HepG2 (cell line): Measurements from ENCODE around the gene SORL1-AS1.

Experiments
- ATAC-seq: fragments of 200-7000 bp; cut with Tn5 transposase; 3 replicates; pipeline ENCODE4 v1.9.1; 2020; ENCODE audit warnings: mild to moderate bottlenecking, moderate library complexity
- BruUV-seq: library from RNA; stranded (reverse); fragments of 400-500 nt; replicated peaks from 2 replicates; lab custom pipeline; 2021; lab: Mats Ljungman, UMichigan
- CTCF ChIA-PET: fragments of 300-600 bp; formaldehyde crosslinking; extraction: SDS; loops from one replicate; lab custom pipeline; 2021; ENCODE audit warnings: low total read pairs, inconsistent platforms, low intra/inter-chr PET ratio; lab: Yijun Ruan, JAX
- POLR2A ChIA-PET: fragments of 350-600 bp; sonication (Branson Sonifier 250); formaldehyde crosslinking; loops from one replicate; lab custom pipeline; 2020; ENCODE audit warnings: antibody characterized with exemption, inconsistent platforms; lab: Yijun Ruan, JAX
- DNase-seq: peaks from one replicate; pipeline ENCODE4 v3.0.0-alpha.2; 2015; ENCODE audit warnings: low spot score
- FAIRE-seq: peaks from 3 replicates; lab custom pipeline; 2011; peaks lifted over from hg19 to GRCh38; lab: Jason Lieb, UNC
- H2AFZ ChIP-seq: one replicate; pipeline ENCODE4 v1.6.1; 2011; ENCODE audit warnings: low read length, inconsistent platforms
- H3K27ac ChIP-seq: fragments of 300-600 bp; 3 replicates; pipeline ENCODE4 v1.8.0; 2011; ENCODE audit warnings: mixed run types, mild to moderate bottlenecking, mixed read lengths, low read length, inconsistent platforms; ENCODE audit not compliant: insufficient read depth; ENCODE audit errors: extremely low read length
- H3K27me3 ChIP-seq, 2 experiments: fragments of 200-600 bp in 1 of 2; 2 replicates in 1 of 2; 3 replicates in 1 of 2; pipeline versions ENCODE4 v1.6.0 to v1.8.0; 2011; ENCODE audit warnings: low read length in 2 of 2, mild to moderate bottlenecking in 2 of 2, moderate library complexity in 2 of 2, inconsistent platforms in 1 of 2; ENCODE audit not compliant: insufficient read depth in 2 of 2, control insufficient read depth in 1 of 2
- H3K36me3 ChIP-seq, 2 experiments: fragments of 200-600 bp in 1 of 2; replicated peaks in 1 of 2; 2 replicates in 1 of 2; 3 replicates in 1 of 2; pipeline versions ENCODE4 v1.5.1 to v1.8.0; 2011; ENCODE audit warnings: low read length in 2 of 2, inconsistent platforms in 1 of 2; ENCODE audit not compliant: insufficient read depth in 2 of 2, control insufficient read depth in 1 of 2
- H3K4me1 ChIP-seq: 2 replicates; pipeline ENCODE4 v1.5.1; 2012; ENCODE audit warnings: low read length, inconsistent platforms; ENCODE audit not compliant: insufficient read depth
- H3K4me2 ChIP-seq: 2 replicates; pipeline ENCODE4 v1.6.0; 2011; ENCODE audit warnings: low read depth, low read length, inconsistent platforms
- H3K4me3 ChIP-seq, 3 experiments: fragments of 200-600 bp in 1 of 3; sonication (generic), shearing (Covaris generic) in 1 of 3; replicated peaks in 1 of 3; 2 replicates each; pipeline ENCODE4 v1.5.1; 2011 to 2016; ENCODE audit warnings: low read length in 3 of 3, inconsistent platforms in 2 of 3, low read depth in 2 of 3, mild to moderate bottlenecking in 2 of 3, control low read depth in 1 of 3, mixed read lengths in 1 of 3; ENCODE audit not compliant: insufficient read depth in 1 of 3
- H3K79me2 ChIP-seq: one replicate; pipeline ENCODE4 v1.6.1; 2011; ENCODE audit warnings: low read length, inconsistent platforms; ENCODE audit not compliant: insufficient read depth
- H3K9ac ChIP-seq: 2 replicates; pipeline ENCODE4 v1.6.0; 2011; ENCODE audit warnings: mild to moderate bottlenecking, low read depth, low read length, inconsistent platforms; ENCODE audit not compliant: insufficient read depth
- H3K9me3 ChIP-seq: 2 replicates; pipeline ENCODE4 v1.5.1; 2012; ENCODE audit warnings: mild to moderate bottlenecking, low read length
- H4K20me1 ChIP-seq: 2 replicates; pipeline ENCODE4 v1.6.0; 2011; ENCODE audit warnings: inconsistent platforms, mild to moderate bottlenecking, low read length, moderate library complexity; ENCODE audit not compliant: insufficient read depth
- CENPT ChIP-seq: sonication (generic); formaldehyde crosslinking; IDR thresholded peaks from 2 replicates; pipeline ENCODE4 v1.8.0; 2022; ENCODE audit warnings: low read depth, mild to moderate bottlenecking, moderate library complexity, missing genetic modification reagents
- HDAC2 ChIP-seq: sonication (generic); formaldehyde crosslinking; IDR thresholded peaks from 2 replicates; pipeline ENCODE4 v1.4.0; 2020; ENCODE audit warnings: missing genetic modification reagents
- MTF2 ChIP-seq: sonication (generic); formaldehyde crosslinking; IDR thresholded peaks from 2 replicates; pipeline ENCODE4 v1.5.0; 2020; ENCODE audit warnings: missing genetic modification reagents, borderline replicate concordance
- NCOR1 ChIP-seq: fragments of 200-600 bp; sonication (generic); IDR thresholded peaks from 2 replicates; pipeline ENCODE4 v1.7.0; 2017; ENCODE audit warnings: antibody characterized with exemption, low read length, borderline replicate concordance
- PCBP1 ChIP-seq: fragments of 200-400 bp; formaldehyde crosslinking; IDR thresholded peaks from 2 replicates; pipeline ENCODE4 v1.6.1; 2017; ENCODE audit warnings: mild to moderate bottlenecking, low read depth, low read length, borderline replicate concordance
- ZFP90 ChIP-seq: sonication (generic); formaldehyde crosslinking; IDR thresholded peaks from 2 replicates; pipeline ENCODE4 v1.8.0; 2022; ENCODE audit warnings: missing genetic modification reagents, mild to moderate bottlenecking, inconsistent platforms, borderline replicate concordance
- ZMAT3 ChIP-seq: sonication (generic); formaldehyde crosslinking; conservative IDR thresholded peaks from 2 replicates; pipeline ENCODE4 v1.7.0; 2021; ENCODE audit warnings: missing genetic modification reagents
- ZNF589 ChIP-seq: sonication (generic); formaldehyde crosslinking; conservative IDR thresholded peaks from 2 replicates; pipeline ENCODE4 v1.8.0; 2022; ENCODE audit warnings: mild to moderate bottlenecking, moderate library complexity, missing genetic modification reagents
- ZNF605 ChIP-seq: sonication (generic); formaldehyde crosslinking; IDR thresholded peaks from 2 replicates; pipeline ENCODE4 v1.8.0; 2022; ENCODE audit warnings: mild to moderate bottlenecking, missing genetic modification reagents
- ZSCAN20 ChIP-seq: sonication (generic); formaldehyde crosslinking; IDR thresholded peaks from 2 replicates; pipeline ENCODE4 v1.4.0; 2020; ENCODE audit warnings: missing genetic modification reagents, mild to moderate bottlenecking, borderline replicate concordance
- ZZZ3 ChIP-seq: sonication (generic); formaldehyde crosslinking; IDR thresholded peaks from 2 replicates; pipeline ENCODE4 v1.4.0; 2020; ENCODE audit warnings: missing genetic modification reagents, mild to moderate bottlenecking, borderline replicate concordance
- WGBS: methylation state at CpG from one replicate; pipeline ENCODE4 v1.1.6; 2017; ENCODE audit warnings: low lambda C conversion rate; 5-methylcytosine and 5-hydroxymethylcytosine counted together
- in situ Hi-C: cut with HindIII; loops from 2 replicates; pipeline ENCODE4 v1.10.0; 2017; ENCODE audit warnings: low pct_unique_long_range_greater_than_20kb; ENCODE audit not compliant: extremely low pct_ligation_motif_present
- intact Hi-C: fragments of 100-400 bp; cut with micrococcal nuclease; formaldehyde crosslinking; loops from one replicate; pipeline ENCODE4 v1.10.0; 2022; ENCODE audit not compliant: unreplicated experiment
- TF ChIP-seq, protein P1 (sequence below): sonication (generic); formaldehyde crosslinking; IDR thresholded peaks from 2 replicates; pipeline ENCODE4 v1.4.0; 2020; ENCODE audit warnings: missing genetic modification reagents
- TF ChIP-seq, protein P2 (sequence below): sonication (generic); formaldehyde crosslinking; IDR thresholded peaks from 2 replicates; pipeline ENCODE4 v1.8.1; 2023; ENCODE audit warnings: mild to moderate bottlenecking, missing genetic modification reagents
- TF ChIP-seq, protein P3 (sequence below): sonication (generic); formaldehyde crosslinking; IDR thresholded peaks from 2 replicates; pipeline ENCODE4 v1.8.1; 2023; ENCODE audit warnings: missing genetic modification reagents, inconsistent platforms, borderline replicate concordance

The SORL1-AS1 gene

DNA sequence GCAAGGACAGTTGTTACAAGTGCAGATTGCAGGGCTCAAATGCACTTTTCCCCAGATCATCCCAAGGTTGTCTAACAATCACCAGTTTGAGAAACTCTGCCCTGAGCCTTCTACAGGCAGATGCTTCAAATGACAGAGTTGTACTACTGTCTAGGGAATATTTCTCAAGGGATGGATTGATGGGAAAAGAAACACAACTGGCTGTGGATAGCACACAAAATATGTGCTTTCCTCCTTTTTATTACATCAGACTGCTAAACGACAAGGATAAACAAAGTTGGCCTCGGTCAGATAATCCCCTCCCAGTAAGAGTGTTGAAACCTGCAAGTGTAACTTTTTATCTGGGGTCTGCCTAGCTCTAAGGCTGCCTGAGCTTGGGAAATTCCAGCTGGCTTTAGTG lies 46.6 kb upstream of the SORL1-AS1 start:
- Histone ChIP-seq H3K9me3 (no peaks in the 10 kb centered on the region), H3K4me3 (no peak overlapping the region), H3K79me2 (no peaks in the 10 kb centered on the region), H2AFZ (no peak overlapping the region), H3K27ac (no peak overlapping the region), H3K27me3 (no peaks in the 10 kb centered on the region), H3K4me2 (no peak overlapping the region), H3K36me3 (peaks cover 22 to 75% of the 10 kb centered on the region in 2 experiments), H3K9ac (no peak overlapping the region), H3K4me1 (no peaks in the 10 kb centered on the region), H4K20me1 (peaks cover 5% of the 10 kb centered on the region; the same call in 1 of the 2 replicates)
- DNase-seq (no peak), FAIRE-seq (no peak), ATAC-seq (no peak; the same call in 2 of the 3 replicates)
- intact Hi-C loops = no loop called here
- ChIA-PET CTCF (no interaction called here), POLR2A (interaction anchor here (1.3 kb wide), 1 partner anchor 40 kb away, joined by 3 read pairs; no protein-coding TSS in a partner anchor)
- TF ChIP-seq ZZZ3 (CRISPR knock-in tag) (no peak), HDAC2 (CRISPR knock-in tag) (no peak), ZSCAN20 (CRISPR knock-in tag) (no peak), MTF2 (no peak), ZNF605 (CRISPR knock-in tag) (no peak), ZFP90 (CRISPR knock-in tag) (no peak), ZNF589 (no peak), ZMAT3 (CRISPR knock-in tag) (no peak), NCOR1 (no peak), CENPT (CRISPR knock-in tag) (no peak), PCBP1 (no peak)
- TF ChIP-seq, protein P1, sequence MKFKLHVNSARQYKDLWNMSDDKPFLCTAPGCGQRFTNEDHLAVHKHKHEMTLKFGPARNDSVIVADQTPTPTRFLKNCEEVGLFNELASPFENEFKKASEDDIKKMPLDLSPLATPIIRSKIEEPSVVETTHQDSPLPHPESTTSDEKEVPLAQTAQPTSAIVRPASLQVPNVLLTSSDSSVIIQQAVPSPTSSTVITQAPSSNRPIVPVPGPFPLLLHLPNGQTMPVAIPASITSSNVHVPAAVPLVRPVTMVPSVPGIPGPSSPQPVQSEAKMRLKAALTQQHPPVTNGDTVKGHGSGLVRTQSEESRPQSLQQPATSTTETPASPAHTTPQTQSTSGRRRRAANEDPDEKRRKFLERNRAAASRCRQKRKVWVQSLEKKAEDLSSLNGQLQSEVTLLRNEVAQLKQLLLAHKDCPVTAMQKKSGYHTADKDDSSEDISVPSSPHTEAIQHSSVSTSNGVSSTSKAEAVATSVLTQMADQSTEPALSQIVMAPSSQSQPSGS (CRISPR knock-in tag) = no peak
- TF ChIP-seq, protein P2, sequence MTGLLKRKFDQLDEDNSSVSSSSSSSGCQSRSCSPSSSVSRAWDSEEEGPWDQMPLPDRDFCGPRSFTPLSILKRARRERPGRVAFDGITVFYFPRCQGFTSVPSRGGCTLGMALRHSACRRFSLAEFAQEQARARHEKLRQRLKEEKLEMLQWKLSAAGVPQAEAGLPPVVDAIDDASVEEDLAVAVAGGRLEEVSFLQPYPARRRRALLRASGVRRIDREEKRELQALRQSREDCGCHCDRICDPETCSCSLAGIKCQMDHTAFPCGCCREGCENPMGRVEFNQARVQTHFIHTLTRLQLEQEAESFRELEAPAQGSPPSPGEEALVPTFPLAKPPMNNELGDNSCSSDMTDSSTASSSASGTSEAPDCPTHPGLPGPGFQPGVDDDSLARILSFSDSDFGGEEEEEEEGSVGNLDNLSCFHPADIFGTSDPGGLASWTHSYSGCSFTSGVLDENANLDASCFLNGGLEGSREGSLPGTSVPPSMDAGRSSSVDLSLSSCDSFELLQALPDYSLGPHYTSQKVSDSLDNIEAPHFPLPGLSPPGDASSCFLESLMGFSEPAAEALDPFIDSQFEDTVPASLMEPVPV (CRISPR knock-in tag) = no peak
- TF ChIP-seq, protein P3, sequence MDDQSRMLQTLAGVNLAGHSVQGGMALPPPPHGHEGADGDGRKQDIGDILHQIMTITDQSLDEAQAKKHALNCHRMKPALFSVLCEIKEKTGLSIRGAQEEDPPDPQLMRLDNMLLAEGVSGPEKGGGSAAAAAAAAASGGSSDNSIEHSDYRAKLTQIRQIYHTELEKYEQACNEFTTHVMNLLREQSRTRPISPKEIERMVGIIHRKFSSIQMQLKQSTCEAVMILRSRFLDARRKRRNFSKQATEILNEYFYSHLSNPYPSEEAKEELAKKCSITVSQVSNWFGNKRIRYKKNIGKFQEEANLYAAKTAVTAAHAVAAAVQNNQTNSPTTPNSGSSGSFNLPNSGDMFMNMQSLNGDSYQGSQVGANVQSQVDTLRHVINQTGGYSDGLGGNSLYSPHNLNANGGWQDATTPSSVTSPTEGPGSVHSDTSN = no peak
- 7% methylated on average over 2 of the region's 2 CpGs for WGBS
- no TSS peak for BruUV-seq
- in situ Hi-C loops = no loop called here
